NB4 (cell line): ENCODE measurements around the gene CERS1.

ENCODE experiments used
- DNase-seq: peaks from one replicate; pipeline ENCODE4 v3.0.0; 2010; ENCODE audit warnings: low read depth
- H3K4me3 ChIP-seq: one replicate; pipeline ENCODE4 v1.5.1; 2011; ENCODE audit warnings: mild to moderate bottlenecking, low read depth, low read length, moderate library complexity
- MYC ChIP-seq: IDR thresholded peaks from 2 replicates; pipeline ENCODE4 v1.6.1; 2011; ENCODE audit warnings: low read depth, low read length
- POLR2A ChIP-seq: IDR thresholded peaks from 2 replicates; pipeline ENCODE4 v1.6.1; 2011; ENCODE audit warnings: mild to moderate bottlenecking; ENCODE audit not compliant: insufficient read length; ENCODE audit errors: extremely low read depth
- TF ChIP-seq, protein P1 (sequence below): IDR thresholded peaks from 2 replicates; pipeline ENCODE4 v1.6.1; 2011; ENCODE audit warnings: low read depth, low read length
- TF ChIP-seq, protein P2 (sequence below): IDR thresholded peaks from one replicate; pipeline ENCODE4 v1.5.1; 2012; ENCODE audit warnings: low read depth, low read length

The CERS1 gene

DNA sequence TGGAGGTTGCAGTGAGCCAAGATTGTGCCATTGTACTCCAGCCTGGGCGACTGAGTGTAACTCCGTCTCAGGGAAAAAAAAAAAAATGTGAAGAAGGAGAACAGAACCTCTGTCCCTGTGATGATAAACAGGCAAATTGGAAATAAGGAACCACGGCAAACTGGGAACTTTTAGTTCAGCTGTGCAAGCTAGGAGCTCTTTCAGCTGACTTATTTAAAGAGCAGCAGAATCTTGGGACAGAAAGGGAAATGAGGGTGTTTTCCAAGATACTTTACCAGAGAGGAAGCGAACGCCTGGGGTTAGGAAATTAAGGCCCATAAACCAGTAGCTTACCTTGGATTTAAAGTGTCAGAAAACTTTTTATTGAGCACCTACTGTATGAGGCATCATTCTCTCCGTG lies 67.2 kb downstream of the CERS1 start:
- TF ChIP-seq MYC (no peak), POLR2A (no peak)
- TF ChIP-seq, protein P1, sequence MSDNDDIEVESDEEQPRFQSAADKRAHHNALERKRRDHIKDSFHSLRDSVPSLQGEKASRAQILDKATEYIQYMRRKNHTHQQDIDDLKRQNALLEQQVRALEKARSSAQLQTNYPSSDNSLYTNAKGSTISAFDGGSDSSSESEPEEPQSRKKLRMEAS: no peak
- TF ChIP-seq, protein P2, sequence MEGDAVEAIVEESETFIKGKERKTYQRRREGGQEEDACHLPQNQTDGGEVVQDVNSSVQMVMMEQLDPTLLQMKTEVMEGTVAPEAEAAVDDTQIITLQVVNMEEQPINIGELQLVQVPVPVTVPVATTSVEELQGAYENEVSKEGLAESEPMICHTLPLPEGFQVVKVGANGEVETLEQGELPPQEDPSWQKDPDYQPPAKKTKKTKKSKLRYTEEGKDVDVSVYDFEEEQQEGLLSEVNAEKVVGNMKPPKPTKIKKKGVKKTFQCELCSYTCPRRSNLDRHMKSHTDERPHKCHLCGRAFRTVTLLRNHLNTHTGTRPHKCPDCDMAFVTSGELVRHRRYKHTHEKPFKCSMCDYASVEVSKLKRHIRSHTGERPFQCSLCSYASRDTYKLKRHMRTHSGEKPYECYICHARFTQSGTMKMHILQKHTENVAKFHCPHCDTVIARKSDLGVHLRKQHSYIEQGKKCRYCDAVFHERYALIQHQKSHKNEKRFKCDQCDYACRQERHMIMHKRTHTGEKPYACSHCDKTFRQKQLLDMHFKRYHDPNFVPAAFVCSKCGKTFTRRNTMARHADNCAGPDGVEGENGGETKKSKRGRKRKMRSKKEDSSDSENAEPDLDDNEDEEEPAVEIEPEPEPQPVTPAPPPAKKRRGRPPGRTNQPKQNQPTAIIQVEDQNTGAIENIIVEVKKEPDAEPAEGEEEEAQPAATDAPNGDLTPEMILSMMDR: no peak
- H3K4me3 ChIP-seq: no peak overlapping the region
- no peak for DNase-seq
